Ovary (tissue), 9 donors: Measurements from ENCODE around the gene DUSP1. TPM values are rescaled to one million over a fixed set of nuclear protein-coding genes. Genes with fewer than 3 reads are reported as not detected.

Source experiments
- DNase-seq, 5 donors: peaks; one replicate each; pipeline ENCODE4 v3.0.0-alpha.2; 2019 to 2020
- H3K27ac ChIP-seq, 2 donors: fragments of 200-600 bp; one replicate each; pipeline versions ENCODE4 v1.5.1 to v1.8.0; 2019 to 2022
- H3K27me3 ChIP-seq: fragments of 200-600 bp; one replicate; pipeline ENCODE4 v1.8.0; 2022
- H3K36me3 ChIP-seq: fragments of 200-600 bp; sonication (generic); one replicate; pipeline ENCODE4 v1.5.1; 2019
- H3K4me1 ChIP-seq: one replicate; pipeline ENCODE4 v1.8.1; 2013; ENCODE audit warnings: mild to moderate bottlenecking, moderate library complexity; ENCODE audit not compliant: insufficient read depth
- H3K4me3 ChIP-seq: fragments of 200-600 bp; sonication (generic); one replicate; pipeline ENCODE4 v1.5.1; 2017
- H3K9me3 ChIP-seq, 2 donors: fragments of 200-600 bp in 1 of 2; sonication (generic) in 1 of 2; one replicate each; pipeline versions ENCODE4 v1.5.1 to v1.8.1; 2013 to 2019; ENCODE audit warnings: mild to moderate bottlenecking in 1 of 2, moderate library complexity in 1 of 2
- CTCF ChIP-seq, 3 donors: fragments of 450-650 bp in 2 of 3; fragments of 200-600 bp in 1 of 3; IDR thresholded peaks; one replicate each; pipeline versions ENCODE4 v1.5.1 to v1.8.0; 2016 to 2022; ENCODE audit warnings: antibody characterized with exemption in 3 of 3, mild to moderate bottlenecking in 1 of 3
- EP300 ChIP-seq: sonication (generic); formaldehyde crosslinking; IDR thresholded peaks from one replicate; pipeline ENCODE4 v1.6.1; 2017; ENCODE audit warnings: antibody characterized with exemption
- POLR2A ChIP-seq: fragments of 450-650 bp; IDR thresholded peaks from one replicate; pipeline ENCODE4 v1.6.1; 2017; ENCODE audit warnings: antibody characterized with exemption, mild to moderate bottlenecking, moderate library complexity
- WGBS, 3 donors: extraction: QIAGEN DNeasy Blood & Tissue Kit in 1 of 3; methylation state at CpG; one replicate each; pipeline versions ENCODE4 v1.1.5 to v1.1.7; 2013 to 2017; 5-methylcytosine and 5-hydroxymethylcytosine counted together
- intact Hi-C, 4 donors: fragments of 100-400 bp; cut with DNase I; formaldehyde crosslinking; loops; one replicate each; pipeline versions ENCODE4 v1.11.0 to v1.15.1; 2022 to 2023
- polyA plus RNA-seq, 2 donors: library from polyadenylated mRNA; stranded (reverse); fragments of 200-250 nt in 1 of 2; fragments of 350-450 nt in 1 of 2; fragmentation: Illumina TruSeq in 1 of 2; extraction: RNeasy Lipid Tissue Mini Kit (QIAGEN cat#74804) in 1 of 2; gene quantifications; one replicate each; pipeline ENCODE4 v1.2.3, GENCODE V29; 2013 to 2014
- total RNA-seq, 7 donors: library from RNA; depleted of rRNA in 2 of 7; stranded (reverse); fragments of >200 nt in 2 of 7; fragmentation: NEBNext Ultra II Directional in 3 of 7; extraction: Animal tissue kit (Norgen Biotek cat#: 25700) in 3 of 7; gene quantifications; one replicate each; pipeline versions ENCODE4 v1.1.0 to v1.2.4, GENCODE V29; 2016 to 2023
- donor health status: DM: no; HTN: no; CAD: no; lungs with moderate emphysema.
- donor health status: DM: no; HTN: no; CAD: no.
- donor health status: Bipolar disorder and iron deficiency.
- donor health status: DM: yes; HTN: yes; CAD: no.
- donor health status: DM: no; HTN: no; CAD: no.
- donor health status: DM: yes; HTN: yes; CAD: no.

Gene DUSP1
- total and polyA plus RNA-seq, 9 donors: 112 to 2,672 (median 201) TPM

- Histone ChIP-seq H3K27ac (no peak overlapping the region), H3K4me3 (no peak overlapping the region), H3K36me3 (no peaks in the 10 kb centered on the region), H3K4me1 (peaks cover 5% of the 10 kb centered on the region), H3K27me3 (no peaks in the 10 kb centered on the region), H3K9me3 (no peaks in the 10 kb centered on the region)
- no peak for DNase-seq
- 73 to 77% (median 74%) methylated on average over 22 of the region's 22 CpGs for WGBS, 3 donors
- intact Hi-C loops: loop anchor here in 1 of 4 donors (10.0 kb wide), 1 partner anchor 330 kb away; the partner anchor contains the start of gene CREBRF
- TF ChIP-seq CTCF (IDR thresholded peaks at IDR 0.05) (no peak), POLR2A (no peak), EP300 (no peak)
Observed at GRCh38 chr5:172724242-172725183, 46.5 kb downstream of the DUSP1 start.

- intact Hi-C loops: loop anchor here in 1 of 4 donors (10.0 kb wide), 1 partner anchor 331 kb away; the partner anchor contains the start of gene CREBRF
- H3K4me1 ChIP-seq: peaks cover 5% of the 10 kb centered on the region
- H3K4me3 ChIP-seq: no peak overlapping the region
- TF ChIP-seq CTCF (IDR thresholded peaks at IDR 0.05): no peak
- TF ChIP-seq POLR2A: no peak
- TF ChIP-seq EP300: no peak
- 74 to 81% (median 79%) methylated on average over 2 of the region's 2 CpGs for WGBS, 3 donors
- no peak overlapping the region for H3K27ac ChIP-seq
- no peaks in the 10 kb centered on the region for H3K9me3 ChIP-seq
- H3K27me3 ChIP-seq: no peaks in the 10 kb centered on the region
- no peaks in the 10 kb centered on the region for H3K36me3 ChIP-seq
- DNase-seq: no peak
Observed at GRCh38 chr5:172723508-172723907, 47.5 kb downstream of the DUSP1 start.

- Histone ChIP-seq H3K9me3 (no peaks in the 10 kb centered on the region), H3K36me3 (no peaks in the 10 kb centered on the region), H3K4me1 (peaks cover 5% of the 10 kb centered on the region), H3K27ac (no peak overlapping the region), H3K4me3 (no peak overlapping the region), H3K27me3 (no peaks in the 10 kb centered on the region)
- intact Hi-C loops: loop anchor here in 1 of 4 donors (10.0 kb wide), 1 partner anchor 332 kb away; the partner anchor contains the start of gene CREBRF
- WGBS, 3 donors: 32 to 46% (median 41%) methylated on average over 12 of the region's 12 CpGs
- TF ChIP-seq POLR2A (no peak), EP300 (no peak), CTCF (IDR thresholded peaks at IDR 0.05) (no peak)
- DNase-seq: no peak
Observed at GRCh38 chr5:172722327-172722815, 48.6 kb downstream of the DUSP1 start.

- DNase-seq: peak in 1 of 5 donors; percentile 74
- WGBS, 3 donors: 17 to 21% (median 17%) methylated on average over 17 of the region's 17 CpGs
- intact Hi-C loops: loop anchor here in 1 of 4 donors (10.0 kb wide), 1 partner anchor 333 kb away; the partner anchor contains the start of gene CREBRF
- Histone ChIP-seq H3K36me3 (no peaks in the 10 kb centered on the region), H3K4me3 (no peak overlapping the region), H3K4me1 (peaks cover 5% of the 10 kb centered on the region), H3K9me3 (no peaks in the 10 kb centered on the region), H3K27ac (no peak overlapping the region), H3K27me3 (no peaks in the 10 kb centered on the region)
- no peak for TF ChIP-seq CTCF (IDR thresholded peaks at IDR 0.05)
- peak; percentile 91 for TF ChIP-seq EP300
Observed at GRCh38 chr5:172721455-172722326, 49.3 kb downstream of the DUSP1 start.
